BLaER1 (cell line): ENCODE results near the gene ATP1B4.
"Not testable (repeated sequence)": the region's sequence is repeated elsewhere in the genome, so short reads cannot be mapped to it uniquely, and the experiment has no call there.

Source experiments
- H3K27ac ChIP-seq: shearing (Covaris generic); formaldehyde crosslinking; 2 replicates; pipeline ENCODE4 v1.8.1; 2022
- H3K27me3 ChIP-seq: shearing (Covaris generic); formaldehyde crosslinking; 2 replicates; pipeline ENCODE4 v1.8.1; 2022
- H3K36me3 ChIP-seq: shearing (Covaris generic); formaldehyde crosslinking; 2 replicates; pipeline ENCODE4 v1.8.1; 2022
- H3K4me1 ChIP-seq: shearing (Covaris generic); formaldehyde crosslinking; 2 replicates; pipeline ENCODE4 v1.8.1; 2022
- H3K4me2 ChIP-seq: shearing (Covaris generic); formaldehyde crosslinking; 2 replicates; pipeline ENCODE4 v1.8.1; 2022
- H3K4me3 ChIP-seq: shearing (Covaris generic); formaldehyde crosslinking; 2 replicates; pipeline ENCODE4 v1.8.1; 2022
- H3K9ac ChIP-seq: shearing (Covaris generic); formaldehyde crosslinking; 2 replicates; pipeline ENCODE4 v1.8.1; 2022
- H3K9me3 ChIP-seq: shearing (Covaris generic); formaldehyde crosslinking; 2 replicates; pipeline ENCODE4 v1.8.1; 2022
- H4K20me1 ChIP-seq: shearing (Covaris generic); formaldehyde crosslinking; 2 replicates; pipeline ENCODE4 v1.8.1; 2022
- Cebpa-rat ChIP-seq: shearing (Covaris generic); IDR thresholded peaks from 2 replicates; pipeline ENCODE4 v1.8.1; 2022

Gene ATP1B4

DNA sequence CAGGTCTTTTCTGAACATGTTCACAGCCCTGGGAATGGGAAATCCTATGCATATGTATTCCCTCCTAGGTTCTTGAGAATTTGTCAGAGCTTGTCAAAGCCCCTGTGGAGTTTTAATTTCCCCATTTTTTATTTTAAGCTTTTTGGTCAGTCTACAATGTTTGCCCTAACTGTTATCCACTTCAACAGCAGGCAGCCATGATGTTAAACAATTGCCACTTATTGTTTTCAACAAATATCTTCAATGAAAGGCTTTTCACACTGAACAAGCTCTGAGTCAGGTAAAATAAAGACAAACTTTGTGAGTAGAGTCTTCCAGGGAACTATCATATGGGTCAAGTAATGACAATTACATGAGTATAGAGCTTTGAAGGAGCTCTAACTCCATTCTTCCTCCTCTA, 25.0 kb upstream of the ATP1B4 start:
- Histone ChIP-seq H3K9ac (no peak overlapping the region), H3K4me3 (no peak overlapping the region), H4K20me1 (no peaks in the 10 kb centered on the region), H3K27ac (no peak overlapping the region), H3K27me3 (no peaks in the 10 kb centered on the region), H3K9me3 (peaks cover 46% of the 10 kb centered on the region), H3K4me1 (peaks cover 5% of the 10 kb centered on the region), H3K36me3 (no peaks in the 10 kb centered on the region), H3K4me2 (no peak overlapping the region)
- no peak for TF ChIP-seq Cebpa-rat

DNA sequence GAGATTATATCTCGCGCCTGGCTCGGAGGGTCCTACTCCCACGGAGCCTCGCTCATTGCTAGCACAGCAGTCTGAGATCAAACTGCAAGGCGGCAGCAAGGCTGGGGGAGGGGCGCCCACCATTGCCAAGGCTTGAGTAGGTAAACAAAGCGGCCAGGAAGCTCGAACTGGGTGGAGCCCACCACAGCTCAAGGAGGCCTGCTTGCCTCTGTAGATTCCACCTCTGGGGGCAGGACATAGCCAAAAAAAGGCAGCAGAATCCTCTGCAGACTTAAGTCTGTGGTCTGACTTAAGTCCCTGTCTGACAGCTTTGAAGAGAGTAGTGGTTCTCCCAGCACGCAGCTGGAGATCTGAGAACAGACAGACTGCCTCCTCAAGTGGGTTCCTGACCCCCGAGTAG, 17.3 kb upstream of the ATP1B4 start:
- not testable (repeated sequence) for H3K27me3 ChIP-seq, H4K20me1 ChIP-seq, H3K4me2 ChIP-seq, H3K4me3 ChIP-seq, H3K9me3 ChIP-seq, H3K27ac ChIP-seq, H3K9ac ChIP-seq, H3K36me3 ChIP-seq, H3K4me1 ChIP-seq

- no peak overlapping the region for H3K4me2 ChIP-seq
- no peak overlapping the region for H3K4me3 ChIP-seq
- H3K4me1 ChIP-seq, result no peaks in the 10 kb centered on the region
- no peaks in the 10 kb centered on the region for H4K20me1 ChIP-seq
- no peaks in the 10 kb centered on the region for H3K36me3 ChIP-seq
- H3K9me3 ChIP-seq, result no peaks in the 10 kb centered on the region
- no peak overlapping the region for H3K27ac ChIP-seq
- no peaks in the 10 kb centered on the region for H3K27me3 ChIP-seq
- TF ChIP-seq Cebpa-rat, result no peak
- no peak overlapping the region for H3K9ac ChIP-seq
Observed at GRCh38 chrX:120350450-120351138, 11.3 kb upstream of the ATP1B4 start.

DNA sequence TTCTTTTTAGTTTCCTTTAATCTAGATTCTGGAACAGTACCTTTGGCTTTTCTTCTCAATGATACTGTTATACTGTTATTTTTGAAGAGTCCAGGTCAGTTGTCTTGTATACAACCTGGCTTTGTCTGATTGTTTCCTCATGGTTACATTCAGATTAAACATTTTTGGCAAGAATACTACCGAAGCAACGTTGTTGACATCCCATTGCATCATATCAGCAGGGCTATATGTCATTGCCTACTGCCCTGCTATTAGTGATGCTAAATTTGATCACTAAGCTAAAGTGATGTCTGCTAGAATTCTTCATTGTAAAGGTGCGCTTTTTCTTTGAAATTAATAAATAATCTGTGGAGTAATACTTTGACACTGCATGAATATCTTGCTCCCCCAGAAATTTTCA, 5.8 kb upstream of the ATP1B4 start:
- no peaks in the 10 kb centered on the region for H3K27me3 ChIP-seq
- TF ChIP-seq Cebpa-rat, result no peak

GRCh38 chrX:120357186-120357585, 4.7 kb upstream of the ATP1B4 start:
- Histone ChIP-seq H3K9me3 (no peaks in the 10 kb centered on the region), H3K9ac (no peak overlapping the region), H3K27me3 (no peaks in the 10 kb centered on the region), H3K27ac (no peak overlapping the region), H3K36me3 (no peaks in the 10 kb centered on the region), H3K4me2 (no peak overlapping the region), H3K4me1 (no peaks in the 10 kb centered on the region), H3K4me3 (no peak overlapping the region), H4K20me1 (no peaks in the 10 kb centered on the region)
- TF ChIP-seq Cebpa-rat, result no peak

More for the DNA sequence above, 5.8 kb upstream of the ATP1B4 start:
- H3K4me3 ChIP-seq, result no peak overlapping the region
- H3K9me3 ChIP-seq, result no peaks in the 10 kb centered on the region
- no peaks in the 10 kb centered on the region for H4K20me1 ChIP-seq
- no peak overlapping the region for H3K4me2 ChIP-seq
- H3K36me3 ChIP-seq, result no peaks in the 10 kb centered on the region
- no peak overlapping the region for H3K9ac ChIP-seq
- no peaks in the 10 kb centered on the region for H3K4me1 ChIP-seq
- no peak overlapping the region for H3K27ac ChIP-seq

DNA sequence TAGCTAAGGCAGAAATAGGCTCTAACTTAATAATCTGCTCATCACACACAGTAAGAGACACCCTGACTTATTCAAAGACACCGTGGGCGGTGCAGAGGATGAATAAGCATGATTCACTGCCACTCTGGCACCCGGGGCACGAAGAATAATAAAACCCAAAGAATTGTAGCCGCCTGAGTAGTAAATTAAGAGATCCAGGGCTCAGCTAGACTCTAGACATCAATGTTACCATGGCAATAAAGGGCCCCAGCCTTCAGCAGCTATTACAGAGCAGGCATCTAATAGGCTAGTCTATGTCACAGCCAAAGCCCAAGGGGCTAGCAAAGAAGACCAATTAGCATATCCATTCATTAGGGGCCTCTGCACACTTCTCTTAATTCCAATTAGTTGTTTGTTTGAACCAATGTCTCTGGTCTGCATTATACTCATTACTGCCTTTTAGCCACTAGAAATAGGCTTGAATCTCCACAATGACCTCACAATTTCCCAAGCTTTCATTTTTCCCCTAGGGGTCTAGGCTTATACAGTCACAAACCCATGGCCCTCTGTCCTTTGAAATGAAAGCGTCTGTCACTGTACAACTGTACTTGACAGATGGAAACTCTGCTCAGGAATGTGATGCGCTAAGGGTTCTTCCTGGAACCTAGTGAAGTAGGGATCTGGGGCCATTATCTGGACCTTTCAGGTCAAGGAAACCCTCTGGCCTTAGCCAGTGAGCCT, 3.0 kb upstream of the ATP1B4 start:
- Histone ChIP-seq H3K27me3 (no peaks in the 10 kb centered on the region), H3K9me3 (no peaks in the 10 kb centered on the region), H3K27ac (no peak overlapping the region), H3K9ac (no peak overlapping the region), H3K4me3 (no peak overlapping the region), H3K4me1 (peaks cover 3% of the 10 kb centered on the region; the same call in 1 of the 2 replicates), H3K36me3 (no peaks in the 10 kb centered on the region), H3K4me2 (no peak overlapping the region), H4K20me1 (no peaks in the 10 kb centered on the region)
- no peak for TF ChIP-seq Cebpa-rat

DNA sequence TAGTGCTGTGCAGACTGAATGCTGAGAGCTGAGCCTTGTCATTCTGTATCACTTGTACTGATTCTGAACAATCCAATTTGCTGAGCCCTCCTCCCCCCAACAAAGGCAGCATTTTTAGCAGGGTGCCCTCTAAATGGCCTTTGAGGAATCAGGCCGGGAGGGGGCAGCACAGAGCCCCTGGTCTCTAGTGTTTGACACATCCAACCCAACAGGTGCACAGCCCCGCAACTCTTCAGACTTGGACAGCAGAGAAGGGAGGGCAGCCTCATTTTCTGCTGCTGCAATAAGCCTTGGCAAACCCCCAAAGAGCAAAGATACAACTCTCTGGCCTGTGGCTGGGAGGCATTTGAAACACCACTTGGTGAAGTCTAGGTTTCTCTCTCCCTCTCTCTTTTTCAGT, 3.4 kb downstream of the ATP1B4 start:
- Histone ChIP-seq H3K27ac (no peak overlapping the region), H3K4me2 (no peak overlapping the region), H3K9ac (no peak overlapping the region), H3K36me3 (no peaks in the 10 kb centered on the region), H3K4me1 (peaks cover 8% of the 10 kb centered on the region), H3K4me3 (no peak overlapping the region), H3K27me3 (no peaks in the 10 kb centered on the region), H3K9me3 (no peaks in the 10 kb centered on the region), H4K20me1 (no peaks in the 10 kb centered on the region)
- no peak for TF ChIP-seq Cebpa-rat

GRCh38 chrX:120365968-120366367, 4.1 kb downstream of the ATP1B4 start:
- Histone ChIP-seq H3K27ac (no peak overlapping the region), H3K4me3 (no peak overlapping the region), H3K36me3 (no peaks in the 10 kb centered on the region), H3K9ac (no peak overlapping the region), H3K4me2 (no peak overlapping the region), H3K4me1 (peaks cover 8% of the 10 kb centered on the region), H3K9me3 (no peaks in the 10 kb centered on the region), H4K20me1 (no peaks in the 10 kb centered on the region), H3K27me3 (no peaks in the 10 kb centered on the region)
- no peak for TF ChIP-seq Cebpa-rat

DNA sequence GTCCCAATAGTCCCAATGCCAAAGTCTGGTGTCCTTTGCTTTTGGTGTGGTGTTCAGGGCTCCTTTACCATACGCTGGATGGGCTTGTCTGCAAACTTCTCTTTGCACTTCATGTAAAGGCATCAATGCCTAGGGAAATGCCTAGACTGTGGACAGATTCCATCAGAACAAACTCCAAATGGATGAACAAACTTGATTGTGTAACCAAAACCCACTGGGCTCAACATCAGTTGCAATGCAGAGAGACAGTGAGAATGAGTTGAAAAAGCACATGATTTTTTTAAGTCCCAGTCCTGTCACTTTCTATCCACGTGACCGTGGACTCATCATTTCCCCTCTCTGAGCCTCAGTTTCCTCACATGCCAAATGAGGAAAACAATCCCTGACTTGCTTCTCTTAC, 4.9 kb downstream of the ATP1B4 start:
- no peak overlapping the region for H3K9ac ChIP-seq
- H4K20me1 ChIP-seq, result no peaks in the 10 kb centered on the region
- H3K27me3 ChIP-seq, result no peaks in the 10 kb centered on the region
- H3K4me3 ChIP-seq, result no peak overlapping the region
- H3K36me3 ChIP-seq, result no peaks in the 10 kb centered on the region
- H3K9me3 ChIP-seq, result no peaks in the 10 kb centered on the region
- H3K27ac ChIP-seq, result no peak overlapping the region
- H3K4me2 ChIP-seq, result no peak overlapping the region
- TF ChIP-seq Cebpa-rat, result no peak
- peaks cover 8% of the 10 kb centered on the region for H3K4me1 ChIP-seq

GRCh38 chrX:120367402-120368109, 5.7 kb downstream of the ATP1B4 start:
- Histone ChIP-seq H3K4me3 (no peak overlapping the region), H3K27ac (no peak overlapping the region), H3K36me3 (no peaks in the 10 kb centered on the region), H3K9ac (no peak overlapping the region), H4K20me1 (no peaks in the 10 kb centered on the region), H3K4me2 (no peak overlapping the region), H3K9me3 (no peaks in the 10 kb centered on the region), H3K27me3 (no peaks in the 10 kb centered on the region), H3K4me1 (peaks cover 6% of the 10 kb centered on the region)
- TF ChIP-seq Cebpa-rat, result no peak
